Right atrium auricular region (tissue), 2 donors: ENCODE measurements around the gene CAPRIN2. TPM values are rescaled to one million over a fixed set of nuclear protein-coding genes. Genes with fewer than 3 reads are reported as not detected.

Source experiments
- DNase-seq: peaks from one replicate; pipeline ENCODE4 v3.0.0-alpha.2; 2019; ENCODE audit warnings: low spot score
- H3K27ac ChIP-seq, 2 donors: fragments of 200-600 bp; sonication (generic); 1 replicate in 1 of 2; 2 replicates in 1 of 2; pipeline ENCODE4 v1.5.1; 2016 to 2019
- H3K27me3 ChIP-seq, 2 donors: fragments of 200-600 bp; sonication (generic); one replicate each; pipeline versions ENCODE4 v1.5.1 to v1.6.0; 2017 to 2019
- H3K36me3 ChIP-seq: fragments of 200-600 bp; sonication (generic); one replicate; pipeline ENCODE4 v1.5.1; 2016
- H3K4me1 ChIP-seq, 2 donors: fragments of 200-600 bp; sonication (generic); one replicate each; pipeline versions ENCODE4 v1.5.1 to v1.6.0; 2017 to 2019
- H3K4me3 ChIP-seq, 2 donors: fragments of 200-600 bp; sonication (generic); 1 replicate in 1 of 2; 2 replicates in 1 of 2; pipeline ENCODE4 v1.5.1; 2017 to 2019; ENCODE audit warnings: mild to moderate bottlenecking in 1 of 2, moderate library complexity in 1 of 2
- H3K9me3 ChIP-seq, 2 donors: fragments of 200-600 bp; sonication (generic); one replicate each; pipeline ENCODE4 v1.5.1; 2019
- total RNA-seq, 2 donors: library from RNA; depleted of rRNA; stranded (reverse); fragments of >200 nt; gene quantifications; one replicate each; pipeline ENCODE4 v1.1.0, GENCODE V29; 2016
- TF ChIP-seq, protein P1 (sequence below), 2 donors: fragments of 200-600 bp; sonication (generic); IDR thresholded peaks; one replicate each; pipeline ENCODE4 v1.5.1; 2019; ENCODE audit warnings: antibody characterized with exemption in 2 of 2

Gene CAPRIN2, protein sequence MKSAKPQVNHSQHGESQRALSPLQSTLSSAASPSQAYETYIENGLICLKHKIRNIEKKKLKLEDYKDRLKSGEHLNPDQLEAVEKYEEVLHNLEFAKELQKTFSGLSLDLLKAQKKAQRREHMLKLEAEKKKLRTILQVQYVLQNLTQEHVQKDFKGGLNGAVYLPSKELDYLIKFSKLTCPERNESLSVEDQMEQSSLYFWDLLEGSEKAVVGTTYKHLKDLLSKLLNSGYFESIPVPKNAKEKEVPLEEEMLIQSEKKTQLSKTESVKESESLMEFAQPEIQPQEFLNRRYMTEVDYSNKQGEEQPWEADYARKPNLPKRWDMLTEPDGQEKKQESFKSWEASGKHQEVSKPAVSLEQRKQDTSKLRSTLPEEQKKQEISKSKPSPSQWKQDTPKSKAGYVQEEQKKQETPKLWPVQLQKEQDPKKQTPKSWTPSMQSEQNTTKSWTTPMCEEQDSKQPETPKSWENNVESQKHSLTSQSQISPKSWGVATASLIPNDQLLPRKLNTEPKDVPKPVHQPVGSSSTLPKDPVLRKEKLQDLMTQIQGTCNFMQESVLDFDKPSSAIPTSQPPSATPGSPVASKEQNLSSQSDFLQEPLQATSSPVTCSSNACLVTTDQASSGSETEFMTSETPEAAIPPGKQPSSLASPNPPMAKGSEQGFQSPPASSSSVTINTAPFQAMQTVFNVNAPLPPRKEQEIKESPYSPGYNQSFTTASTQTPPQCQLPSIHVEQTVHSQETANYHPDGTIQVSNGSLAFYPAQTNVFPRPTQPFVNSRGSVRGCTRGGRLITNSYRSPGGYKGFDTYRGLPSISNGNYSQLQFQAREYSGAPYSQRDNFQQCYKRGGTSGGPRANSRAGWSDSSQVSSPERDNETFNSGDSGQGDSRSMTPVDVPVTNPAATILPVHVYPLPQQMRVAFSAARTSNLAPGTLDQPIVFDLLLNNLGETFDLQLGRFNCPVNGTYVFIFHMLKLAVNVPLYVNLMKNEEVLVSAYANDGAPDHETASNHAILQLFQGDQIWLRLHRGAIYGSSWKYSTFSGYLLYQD
- total RNA-seq: 10 to 100 TPM; 20.9 to 34.3 TPM

DNA sequence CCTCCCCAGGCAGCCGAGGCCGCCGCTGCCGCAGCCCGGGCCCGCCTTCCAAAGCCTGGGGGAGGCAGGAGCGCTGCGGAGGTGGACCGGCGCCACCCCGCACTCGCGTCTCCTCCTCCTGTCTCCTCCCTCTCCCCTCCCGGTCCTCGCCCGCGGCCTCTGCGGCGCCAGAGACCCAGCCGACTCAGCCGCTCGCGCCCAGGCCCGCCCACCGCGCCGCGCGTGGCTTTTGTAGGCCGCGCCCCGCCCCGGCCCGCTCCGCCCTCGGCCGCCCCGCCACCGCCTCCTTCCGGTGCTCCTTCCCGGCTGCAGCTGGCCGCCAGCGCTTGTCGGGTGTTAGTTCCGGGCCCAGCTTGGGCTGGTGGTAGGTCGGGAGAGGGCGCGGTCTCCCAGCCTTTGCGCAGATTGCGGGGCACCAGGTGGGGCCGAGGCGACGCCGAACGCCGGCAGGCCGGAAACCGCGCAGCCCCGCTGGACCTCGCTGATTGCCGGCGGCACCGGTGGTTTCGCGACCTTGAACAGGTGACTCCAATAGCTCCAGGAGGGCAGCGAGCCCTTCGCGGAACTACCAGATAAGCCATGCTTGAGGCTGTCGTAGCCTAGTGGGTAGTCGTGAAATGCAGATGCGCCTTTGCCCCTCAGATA lies at the start of gene CAPRIN2:
TSS of gene CAPRIN2 (minus strand) at position 202 of the 645 bp plus-strand sequence. CDS start 1,431 bp downstream, outside the sequence.
- Histone ChIP-seq H3K27ac (peak within 1 kb of the TSS; percentile 85 to 90), H3K4me1 (peaks cover 0 to 9% of the 10 kb centered on the region in 2 donors), H3K9me3 (no peaks in the 10 kb centered on the region), H3K27me3 (no peaks in the 10 kb centered on the region), H3K4me3 (peak within 1 kb of the TSS; percentile 79 to 90), H3K36me3 (no peaks in the 10 kb centered on the region)
- TF ChIP-seq, protein P1, sequence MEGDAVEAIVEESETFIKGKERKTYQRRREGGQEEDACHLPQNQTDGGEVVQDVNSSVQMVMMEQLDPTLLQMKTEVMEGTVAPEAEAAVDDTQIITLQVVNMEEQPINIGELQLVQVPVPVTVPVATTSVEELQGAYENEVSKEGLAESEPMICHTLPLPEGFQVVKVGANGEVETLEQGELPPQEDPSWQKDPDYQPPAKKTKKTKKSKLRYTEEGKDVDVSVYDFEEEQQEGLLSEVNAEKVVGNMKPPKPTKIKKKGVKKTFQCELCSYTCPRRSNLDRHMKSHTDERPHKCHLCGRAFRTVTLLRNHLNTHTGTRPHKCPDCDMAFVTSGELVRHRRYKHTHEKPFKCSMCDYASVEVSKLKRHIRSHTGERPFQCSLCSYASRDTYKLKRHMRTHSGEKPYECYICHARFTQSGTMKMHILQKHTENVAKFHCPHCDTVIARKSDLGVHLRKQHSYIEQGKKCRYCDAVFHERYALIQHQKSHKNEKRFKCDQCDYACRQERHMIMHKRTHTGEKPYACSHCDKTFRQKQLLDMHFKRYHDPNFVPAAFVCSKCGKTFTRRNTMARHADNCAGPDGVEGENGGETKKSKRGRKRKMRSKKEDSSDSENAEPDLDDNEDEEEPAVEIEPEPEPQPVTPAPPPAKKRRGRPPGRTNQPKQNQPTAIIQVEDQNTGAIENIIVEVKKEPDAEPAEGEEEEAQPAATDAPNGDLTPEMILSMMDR (IDR thresholded peaks at IDR 0.05): peak; percentile 39 to 57
- peak; percentile 94 for DNase-seq

DNA sequence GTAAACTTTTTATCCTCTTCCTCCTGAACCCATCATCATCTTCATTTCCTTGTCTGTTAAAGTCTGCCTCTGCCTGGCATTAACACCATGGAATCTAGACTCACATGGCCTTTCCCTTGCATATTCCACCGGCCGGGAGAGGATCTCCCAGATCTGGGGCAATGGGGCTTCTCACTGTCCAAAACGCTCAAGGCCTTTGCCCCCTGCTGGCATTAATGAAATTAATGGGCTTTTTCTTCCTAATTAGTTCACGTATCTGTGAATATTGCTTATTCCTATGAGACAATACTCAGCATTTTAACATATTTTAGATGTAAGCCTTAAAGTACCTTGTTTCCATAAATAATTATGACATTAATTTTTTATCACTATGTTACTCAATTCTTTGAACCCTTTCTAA lies 42.9 kb upstream of the CAPRIN2 start:
- H3K4me3 ChIP-seq: no peak overlapping the region

DNA sequence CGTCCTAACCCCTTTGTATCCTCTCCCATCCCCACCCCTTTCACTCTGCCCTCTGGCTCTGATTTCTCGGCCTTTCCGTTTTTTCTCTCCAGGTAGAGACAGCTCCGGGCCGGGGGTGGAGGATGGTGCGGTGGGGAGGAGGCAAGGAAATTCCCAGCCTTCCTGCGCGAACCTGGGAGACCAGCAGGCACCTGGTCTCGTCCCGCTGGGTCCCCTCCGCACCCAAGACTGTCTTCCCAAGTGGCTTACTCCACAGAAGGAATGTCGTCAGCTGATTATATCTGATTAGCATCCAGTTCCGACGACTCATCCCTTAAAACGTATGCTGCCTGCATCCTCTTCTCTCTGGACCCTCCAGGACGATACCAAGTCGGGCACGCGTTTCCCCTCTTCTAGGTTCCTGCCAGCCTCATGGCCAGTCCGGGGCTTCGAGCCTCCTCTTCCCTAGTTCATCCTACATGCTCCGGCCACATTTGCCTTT lies 42.2 kb upstream of the CAPRIN2 start:
- peak overlapping the region in 1 of 2 donors; percentile 48 for H3K27ac ChIP-seq

More for the DNA sequence above, 42.9 kb upstream of the CAPRIN2 start:
- Histone ChIP-seq H3K9me3 (no peaks in the 10 kb centered on the region), H3K36me3 (no peaks in the 10 kb centered on the region), H3K27me3 (no peaks in the 10 kb centered on the region), H3K4me1 (peaks cover 0 to 23% of the 10 kb centered on the region in 2 donors), H3K27ac (no peak overlapping the region)
- no peak for DNase-seq
- TF ChIP-seq, protein P1 (IDR thresholded peaks at IDR 0.05): no peak

DNA sequence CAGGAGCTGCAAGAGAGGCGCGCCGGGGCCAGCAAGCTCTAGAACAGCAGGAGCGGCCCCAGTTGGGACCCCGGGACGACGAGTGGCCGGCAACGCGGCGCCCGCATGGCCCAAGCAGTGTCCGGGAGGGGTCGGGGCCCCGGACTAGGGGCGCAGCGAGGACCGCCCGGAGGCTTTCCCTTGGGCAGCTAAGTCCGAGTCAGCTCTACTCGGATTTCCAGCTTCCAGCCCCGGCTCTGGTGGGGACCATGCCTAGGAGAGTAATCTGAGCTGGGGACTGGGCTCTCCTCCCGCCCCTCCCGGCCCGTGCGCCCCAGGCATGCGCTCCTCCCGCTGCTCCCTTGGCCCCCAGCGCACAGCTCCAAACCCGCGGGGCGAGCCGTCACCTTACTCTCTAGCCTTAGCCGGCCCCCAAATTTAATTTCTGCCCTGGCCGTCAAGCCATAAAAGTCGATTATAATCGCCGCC lies 41.6 kb upstream of the CAPRIN2 start:
- no peak for DNase-seq
- H3K4me1 ChIP-seq: peaks cover 0 to 23% of the 10 kb centered on the region in 2 donors
- H3K27ac ChIP-seq: peak overlapping the region; percentile 48 to 59
- peak overlapping the region; percentile 48 to 61 for H3K4me3 ChIP-seq
- no peaks in the 10 kb centered on the region for H3K9me3 ChIP-seq
- H3K36me3 ChIP-seq: no peaks in the 10 kb centered on the region
- H3K27me3 ChIP-seq: no peaks in the 10 kb centered on the region
- TF ChIP-seq, protein P1 (IDR thresholded peaks at IDR 0.05): no peak

More for the DNA sequence above, 42.2 kb upstream of the CAPRIN2 start:
- Histone ChIP-seq H3K4me1 (peaks cover 0 to 23% of the 10 kb centered on the region in 2 donors), H3K27me3 (no peaks in the 10 kb centered on the region), H3K4me3 (peak overlapping the region; percentile 48 to 61), H3K9me3 (no peaks in the 10 kb centered on the region), H3K36me3 (no peaks in the 10 kb centered on the region)
- DNase-seq: no peak
- TF ChIP-seq, protein P1 (IDR thresholded peaks at IDR 0.05): no peak
